IMR-90 (cell line): Measurements from ENCODE around the gene PLAAT4.

Experiments
- BHLHE40 ChIP-seq: fragments of 150-350 bp; IDR thresholded peaks from 2 replicates; pipeline ENCODE4 v1.6.1; 2016; ENCODE audit warnings: mild to moderate bottlenecking, low read depth, low read length
- CEBPB ChIP-seq: IDR thresholded peaks from 2 replicates; pipeline ENCODE4 v1.6.1; 2012; ENCODE audit warnings: low read depth, low read length, improper control_type of control experiment
- CTCF ChIP-seq: conservative IDR thresholded peaks from 2 replicates; pipeline ENCODE4 v1.5.1; 2012; ENCODE audit warnings: mild to moderate bottlenecking, low read depth, low read length, improper control_type of control experiment
- ELK1 ChIP-seq: fragments of 150-350 bp; IDR thresholded peaks from 2 replicates; pipeline ENCODE4 v1.6.1; 2016; ENCODE audit warnings: low read depth, mild to moderate bottlenecking, low read length, moderate library complexity, borderline replicate concordance
- MAFK ChIP-seq: IDR thresholded peaks from 2 replicates; pipeline ENCODE4 v1.6.1; 2012; ENCODE audit warnings: low read depth, low read length, improper control_type of control experiment
- MAZ ChIP-seq: IDR thresholded peaks from 2 replicates; pipeline ENCODE4 v1.6.1; 2012; ENCODE audit warnings: low read depth, mild to moderate bottlenecking, low read length, improper control_type of control experiment, moderate library complexity, borderline replicate concordance
- MXI1 ChIP-seq: IDR thresholded peaks from 2 replicates; pipeline ENCODE4 v1.6.1; 2012; ENCODE audit warnings: low read depth, mild to moderate bottlenecking, low read length, moderate library complexity, borderline replicate concordance
- NFE2L2 ChIP-seq: fragments of 150-350 bp; IDR thresholded peaks from 2 replicates; pipeline ENCODE4 v1.6.1; 2016; ENCODE audit warnings: low read depth, mild to moderate bottlenecking, low read length
- POLR2A ChIP-seq: IDR thresholded peaks from 2 replicates; pipeline ENCODE4 v1.6.1; 2012; ENCODE audit warnings: mild to moderate bottlenecking, low read depth, low read length
- RAD21 ChIP-seq: IDR thresholded peaks from 2 replicates; pipeline ENCODE4 v1.6.1; 2012; ENCODE audit warnings: low read length, improper control_type of control experiment
- RCOR1 ChIP-seq: IDR thresholded peaks from 2 replicates; pipeline ENCODE4 v1.6.1; 2012; ENCODE audit warnings: mild to moderate bottlenecking, low read length, improper control_type of control experiment; ENCODE audit not compliant: insufficient replicate concordance
- SMC3 ChIP-seq: fragments of 150-350 bp; IDR thresholded peaks from 2 replicates; pipeline ENCODE4 v1.6.1; 2016; ENCODE audit warnings: low read depth, mild to moderate bottlenecking, antibody characterized with exemption, low read length, moderate library complexity
- TF ChIP-seq, protein P1 (sequence below): fragments of 150-350 bp; IDR thresholded peaks from 2 replicates; pipeline ENCODE4 v1.6.1; 2017; ENCODE audit warnings: mild to moderate bottlenecking, antibody characterized with exemption, low read length, low read depth

DNA sequence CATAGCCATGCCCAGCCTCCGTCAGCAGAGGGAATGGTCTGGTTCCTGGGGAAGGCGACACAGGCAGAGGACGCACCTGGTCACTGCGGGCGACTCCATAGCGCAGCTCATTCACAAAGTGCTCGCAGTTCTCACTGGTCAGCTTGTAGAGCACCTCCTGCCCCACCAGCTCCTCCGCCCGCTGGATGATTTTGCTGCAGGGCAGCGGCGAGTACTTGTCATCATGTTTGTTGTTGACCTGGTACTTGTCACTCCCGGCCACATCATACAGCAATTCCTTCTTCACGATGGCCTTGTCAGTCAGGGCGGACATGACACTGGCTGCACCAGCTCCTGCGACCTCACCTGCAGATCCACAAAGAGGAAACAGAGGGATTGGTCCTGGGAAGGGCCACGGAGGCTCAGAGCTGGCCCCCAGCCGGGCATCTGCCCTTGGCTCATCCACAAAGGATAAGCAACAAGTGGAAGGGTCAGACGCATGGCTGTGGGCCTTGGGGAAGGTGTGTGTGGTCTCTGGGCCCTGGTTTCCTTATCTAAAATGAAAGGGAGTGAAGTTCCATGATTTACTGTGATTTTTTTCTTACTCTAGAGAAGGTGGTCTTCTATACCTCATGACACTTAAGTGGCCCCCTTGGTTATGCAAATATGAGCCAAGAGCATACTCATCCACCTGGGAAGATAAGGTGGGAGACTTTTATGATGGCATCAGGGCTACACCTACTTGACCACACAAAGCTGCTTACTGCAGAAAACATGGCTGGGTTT, 53.6 kb downstream of the PLAAT4 start:
- TF ChIP-seq CTCF (no peak), MAFK (no peak), SMC3 (no peak), RCOR1 (no peak), ELK1 (no peak), MAZ (no peak), MXI1 (no peak), RAD21 (no peak), POLR2A (no peak), CEBPB (no peak), BHLHE40 (no peak), NFE2L2 (no peak)
- TF ChIP-seq, protein P1, sequence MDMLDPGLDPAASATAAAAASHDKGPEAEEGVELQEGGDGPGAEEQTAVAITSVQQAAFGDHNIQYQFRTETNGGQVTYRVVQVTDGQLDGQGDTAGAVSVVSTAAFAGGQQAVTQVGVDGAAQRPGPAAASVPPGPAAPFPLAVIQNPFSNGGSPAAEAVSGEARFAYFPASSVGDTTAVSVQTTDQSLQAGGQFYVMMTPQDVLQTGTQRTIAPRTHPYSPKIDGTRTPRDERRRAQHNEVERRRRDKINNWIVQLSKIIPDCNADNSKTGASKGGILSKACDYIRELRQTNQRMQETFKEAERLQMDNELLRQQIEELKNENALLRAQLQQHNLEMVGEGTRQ: no peak
